SIG-M5 treated with dmso at 0.1 percent for 504 hours (cell line): Measurements from ENCODE around the gene NMRAL1.

Source experiments
- DNase-seq: peaks from one replicate; lab custom pipeline; 2025; ENCODE audit not compliant: unreplicated experiment; lab: John Stamatoyannopoulos, UW

The NMRAL1 gene

DNA sequence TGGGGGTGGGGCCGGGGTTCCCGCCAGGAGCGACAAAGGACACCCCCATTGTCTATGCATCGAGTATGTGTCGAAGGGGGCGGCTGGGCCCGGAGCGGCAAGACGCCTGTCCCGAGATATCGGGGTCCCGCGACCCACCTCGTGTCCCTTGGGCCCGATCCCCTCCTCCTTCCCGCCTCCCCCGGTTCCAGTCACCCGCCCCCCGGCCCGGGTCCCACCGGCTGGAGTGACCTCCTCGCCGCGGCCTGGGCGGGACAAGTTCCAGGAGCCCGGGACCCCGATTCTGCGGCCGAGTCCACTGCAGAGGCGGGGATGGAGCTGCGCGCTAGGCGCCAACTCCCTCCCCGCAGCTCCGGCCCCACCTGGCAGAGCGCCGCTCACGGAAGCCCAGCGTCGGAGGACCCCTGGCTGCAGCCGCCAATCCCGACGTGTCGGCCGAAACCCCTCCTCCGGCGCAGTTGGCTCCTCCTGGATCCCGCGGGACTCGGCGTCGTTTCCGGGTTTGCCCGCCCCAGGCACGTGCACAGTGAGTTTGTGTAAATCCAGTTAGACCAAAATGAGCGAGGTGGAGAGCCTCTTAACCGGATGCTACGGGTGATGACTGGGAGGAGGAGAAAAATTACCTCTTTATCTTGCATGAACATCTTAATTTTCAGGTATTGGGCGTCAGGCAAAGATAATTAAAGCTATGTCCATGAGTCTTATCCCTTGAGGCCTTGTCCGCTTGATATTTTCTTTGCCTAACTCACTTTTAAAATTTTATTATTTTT is at the start of gene NMRAL1:
NMRAL1 (minus strand) TSS at position 434 of the 770 bp plus-strand sequence. CDS start 493 bp downstream, outside the sequence.
- DNase-seq: peak; percentile 92

- no peak for DNase-seq
Measured at GRCh38 chr16:4523686-4524085, 49.3 kb upstream of the NMRAL1 start.

GRCh38 chr16:4522051-4522581 is 47.7 kb upstream of the NMRAL1 start:
- no peak for DNase-seq

DNA sequence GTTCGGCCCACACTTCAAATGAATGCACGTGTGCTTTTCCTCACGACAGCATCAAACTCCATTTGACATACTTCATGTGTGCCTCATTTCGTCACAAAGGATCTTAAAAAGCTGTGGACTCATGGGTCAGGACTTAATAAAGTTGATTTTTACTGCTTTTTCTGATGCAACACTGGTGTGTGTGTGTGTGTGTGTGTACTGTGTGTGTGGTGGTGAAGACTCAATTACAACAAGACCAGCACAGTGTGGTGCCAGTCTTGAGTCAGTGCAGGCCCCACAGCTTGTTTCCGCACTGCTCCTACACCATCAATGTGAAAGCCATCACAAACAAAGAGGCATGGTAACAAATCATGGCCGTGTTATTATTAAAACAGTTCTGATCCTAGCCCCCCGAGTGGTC is 46.5 kb upstream of the NMRAL1 start:
- no peak for DNase-seq

- DNase-seq: no peak
Measured at GRCh38 chr16:4519274-4520058, 45.0 kb upstream of the NMRAL1 start.

DNA sequence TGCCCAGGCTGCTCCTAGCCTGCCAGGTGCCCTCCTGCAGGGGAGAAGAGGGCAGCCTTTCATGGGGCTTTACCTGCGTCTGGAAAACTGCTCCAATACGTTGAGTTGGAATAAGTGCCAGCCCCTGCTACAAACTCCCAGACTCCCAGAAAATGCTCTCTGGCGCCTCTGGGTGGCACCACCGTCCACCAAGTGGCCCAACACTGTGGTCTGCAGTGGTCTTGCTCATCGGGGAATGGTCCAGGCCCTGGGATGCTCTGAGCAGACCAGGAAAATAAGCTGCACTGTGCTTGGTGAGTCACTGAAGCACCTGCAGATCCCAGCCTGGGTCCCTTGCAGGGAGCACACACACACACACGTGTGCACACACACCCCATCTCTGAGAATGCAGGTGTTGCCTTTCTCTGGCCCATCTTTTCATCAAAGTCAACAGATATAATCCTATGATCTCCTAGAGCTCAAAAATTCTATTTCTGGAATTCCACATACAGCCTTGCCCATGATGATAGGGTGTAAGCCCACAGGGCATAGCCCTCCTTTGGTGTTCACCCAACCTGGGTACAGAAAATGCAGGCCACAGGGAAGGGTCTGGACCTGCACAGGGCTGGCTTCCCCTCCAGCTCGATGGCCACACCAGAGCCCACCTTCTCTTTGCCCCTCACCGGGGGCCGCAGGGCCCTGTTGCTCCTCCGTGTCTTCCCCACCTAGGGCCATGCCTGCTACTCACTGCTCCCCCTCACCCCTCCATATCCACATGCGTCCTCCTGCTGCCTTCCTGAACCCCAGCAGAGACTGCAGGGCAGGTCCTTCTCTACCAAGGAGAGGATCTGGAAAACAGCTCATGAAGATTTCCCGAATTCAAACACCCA is 43.6 kb upstream of the NMRAL1 start:
- no peak for DNase-seq

DNA sequence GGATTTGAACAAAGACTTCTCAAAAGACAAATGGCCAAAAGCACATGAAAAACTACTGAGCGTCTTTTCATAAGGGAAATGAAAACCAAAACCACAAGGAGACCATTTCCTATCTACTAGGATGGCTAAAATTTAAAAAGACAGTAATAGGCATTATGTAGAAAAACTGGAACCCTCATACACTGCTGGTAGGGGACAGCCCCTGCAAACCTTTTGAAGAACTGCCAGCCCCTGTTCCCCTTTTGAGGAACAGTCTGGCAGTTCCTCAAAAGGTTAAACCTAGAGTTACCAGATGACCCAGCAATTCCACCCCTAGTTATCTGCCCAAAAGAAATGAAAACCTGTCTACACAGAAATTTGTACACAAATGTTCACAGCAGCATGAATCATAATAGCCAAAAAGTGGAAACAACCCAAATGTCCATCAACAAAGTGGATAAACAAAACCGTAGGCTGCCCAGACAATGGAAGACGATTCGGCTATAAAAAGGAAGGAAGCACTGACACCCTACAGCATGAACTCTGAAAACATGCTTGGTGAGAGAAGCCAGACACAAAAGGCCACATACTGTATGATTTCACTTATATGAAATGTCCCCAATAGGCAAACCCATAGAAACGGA is 41.3 kb upstream of the NMRAL1 start:
- peak; percentile 83 for DNase-seq

- no peak for DNase-seq
Measured at GRCh38 chr16:4514606-4515005, 40.2 kb upstream of the NMRAL1 start.

DNA sequence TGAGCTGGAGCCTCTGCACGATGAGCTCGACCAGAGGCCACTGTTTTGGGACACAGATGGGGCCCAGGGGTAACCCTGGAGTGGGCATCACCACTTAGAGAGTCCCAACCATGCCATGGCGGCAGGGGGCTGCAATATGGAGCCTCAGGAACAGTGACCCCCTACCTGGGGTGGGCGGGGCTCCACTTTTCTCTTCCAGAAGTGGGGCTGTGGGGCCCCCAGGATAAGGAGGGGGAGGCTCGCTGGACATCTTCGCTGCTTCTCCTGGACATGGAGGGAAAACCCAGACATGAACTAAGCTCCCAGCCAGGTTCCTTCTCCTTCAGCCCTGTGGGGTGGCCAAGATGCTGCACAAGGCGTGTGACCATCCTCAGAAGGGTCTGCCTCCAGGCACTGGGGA is 39.5 kb upstream of the NMRAL1 start:
- no peak for DNase-seq

GRCh38 chr16:4513086-4513860 is 38.8 kb upstream of the NMRAL1 start:
- no peak for DNase-seq

DNA sequence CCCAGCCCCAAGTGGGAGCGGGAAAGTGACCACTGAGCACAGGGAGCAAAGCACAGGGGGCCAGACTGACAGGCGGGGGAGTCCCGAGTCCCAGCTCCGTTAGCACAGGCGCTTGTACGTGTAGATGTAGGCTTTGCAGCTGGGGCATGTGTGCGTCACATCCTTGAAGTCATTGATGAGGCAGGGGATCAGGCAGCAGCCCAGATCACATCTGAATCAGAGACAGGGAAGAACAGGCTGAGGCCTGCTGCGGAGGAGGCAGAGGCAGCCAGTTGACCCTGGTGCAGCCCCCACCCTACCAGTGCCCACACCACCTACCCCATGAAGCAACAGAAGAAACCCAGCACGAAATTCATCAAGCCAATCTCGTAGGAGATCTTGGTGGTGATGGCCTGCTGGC is 38.0 kb upstream of the NMRAL1 start:
- no peak for DNase-seq

- DNase-seq: peak; percentile 15
Measured at GRCh38 chr16:4511441-4512082, 37.1 kb upstream of the NMRAL1 start.

DNA sequence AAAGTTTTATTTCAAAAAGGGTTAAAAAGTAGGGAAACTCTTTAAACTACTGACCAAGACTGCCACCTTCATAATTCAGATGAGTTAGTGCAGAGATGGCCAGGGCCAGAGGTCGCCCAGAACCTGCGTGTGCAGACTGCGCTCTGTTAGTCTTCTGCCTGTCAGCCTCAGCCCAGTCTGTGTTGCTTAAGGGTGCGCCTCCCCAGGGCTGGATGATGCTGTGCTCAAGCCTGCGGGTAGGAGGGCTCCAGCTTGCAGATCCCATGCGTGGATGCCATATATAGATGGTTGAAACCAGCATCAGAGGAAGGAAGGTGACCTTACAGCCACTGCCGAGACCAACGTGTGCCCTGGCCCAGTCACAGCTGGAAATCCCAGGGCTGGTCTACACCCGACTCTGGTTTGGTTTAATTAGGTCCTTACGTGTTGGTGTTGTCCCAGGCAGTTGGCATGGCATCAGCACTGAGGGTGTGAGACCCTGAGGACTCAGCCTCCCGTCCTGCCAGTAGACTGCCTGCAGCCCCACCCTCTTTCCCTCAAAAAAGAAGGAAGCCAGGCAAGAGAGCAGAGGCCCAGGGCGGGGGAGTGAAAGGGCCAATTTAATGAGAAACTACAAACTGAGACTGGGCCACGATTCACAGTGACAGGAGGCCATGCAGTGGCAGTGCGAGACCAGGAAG is 36.5 kb upstream of the NMRAL1 start:
- DNase-seq: no peak

- DNase-seq: no peak
Measured at GRCh38 chr16:4510131-4510530, 35.7 kb upstream of the NMRAL1 start.

GRCh38 chr16:4509420-4509819 is 35.0 kb upstream of the NMRAL1 start:
- no peak for DNase-seq

- no peak for DNase-seq
Measured at GRCh38 chr16:4508806-4509205, 34.4 kb upstream of the NMRAL1 start.

- no peak for DNase-seq
Measured at GRCh38 chr16:4507588-4508345, 33.3 kb upstream of the NMRAL1 start.

- DNase-seq: peak; percentile 62
Measured at GRCh38 chr16:4506450-4506849, 32.0 kb upstream of the NMRAL1 start.
